GM13976 (cell line): ENCODE results near the gene ARMH1.
"Not testable (repeated sequence)": the region's sequence is repeated elsewhere in the genome, so short reads cannot be mapped to it uniquely, and the experiment has no call there.

Source experiments
- DNase-seq: peaks from one replicate; pipeline ENCODE4 v3.0.0; 2012; ENCODE audit warnings: low spot score
- in situ Hi-C: fragments of 300-500 bp; cut with MboI; formaldehyde crosslinking; loops from one replicate; pipeline ENCODE4 v1.12.0; 2022; ENCODE audit warnings: low sequenced_read_pairs, mixed read lengths, inconsistent platforms; ENCODE audit not compliant: unreplicated experiment
- TF ChIP-seq, protein P1 (sequence below): IDR thresholded peaks from 2 replicates; pipeline ENCODE4 v1.5.1; 2012; ENCODE audit warnings: borderline replicate concordance, mild to moderate bottlenecking; ENCODE audit not compliant: insufficient read depth; ENCODE audit errors: extremely low read depth, missing control alignments, control extremely low read depth

ARMH1 gene

GRCh38 chr1:44757420-44757819 lies 82.9 kb downstream of the ARMH1 start:
- in situ Hi-C loops: no loop called here
- DNase-seq: no peak
- TF ChIP-seq, protein P1, sequence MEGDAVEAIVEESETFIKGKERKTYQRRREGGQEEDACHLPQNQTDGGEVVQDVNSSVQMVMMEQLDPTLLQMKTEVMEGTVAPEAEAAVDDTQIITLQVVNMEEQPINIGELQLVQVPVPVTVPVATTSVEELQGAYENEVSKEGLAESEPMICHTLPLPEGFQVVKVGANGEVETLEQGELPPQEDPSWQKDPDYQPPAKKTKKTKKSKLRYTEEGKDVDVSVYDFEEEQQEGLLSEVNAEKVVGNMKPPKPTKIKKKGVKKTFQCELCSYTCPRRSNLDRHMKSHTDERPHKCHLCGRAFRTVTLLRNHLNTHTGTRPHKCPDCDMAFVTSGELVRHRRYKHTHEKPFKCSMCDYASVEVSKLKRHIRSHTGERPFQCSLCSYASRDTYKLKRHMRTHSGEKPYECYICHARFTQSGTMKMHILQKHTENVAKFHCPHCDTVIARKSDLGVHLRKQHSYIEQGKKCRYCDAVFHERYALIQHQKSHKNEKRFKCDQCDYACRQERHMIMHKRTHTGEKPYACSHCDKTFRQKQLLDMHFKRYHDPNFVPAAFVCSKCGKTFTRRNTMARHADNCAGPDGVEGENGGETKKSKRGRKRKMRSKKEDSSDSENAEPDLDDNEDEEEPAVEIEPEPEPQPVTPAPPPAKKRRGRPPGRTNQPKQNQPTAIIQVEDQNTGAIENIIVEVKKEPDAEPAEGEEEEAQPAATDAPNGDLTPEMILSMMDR: no peak

- in situ Hi-C loops: no loop called here
- TF ChIP-seq, protein P1: no peak
- no peak for DNase-seq
Measured at GRCh38 chr1:44759077-44759476, 84.6 kb downstream of the ARMH1 start.

DNA sequence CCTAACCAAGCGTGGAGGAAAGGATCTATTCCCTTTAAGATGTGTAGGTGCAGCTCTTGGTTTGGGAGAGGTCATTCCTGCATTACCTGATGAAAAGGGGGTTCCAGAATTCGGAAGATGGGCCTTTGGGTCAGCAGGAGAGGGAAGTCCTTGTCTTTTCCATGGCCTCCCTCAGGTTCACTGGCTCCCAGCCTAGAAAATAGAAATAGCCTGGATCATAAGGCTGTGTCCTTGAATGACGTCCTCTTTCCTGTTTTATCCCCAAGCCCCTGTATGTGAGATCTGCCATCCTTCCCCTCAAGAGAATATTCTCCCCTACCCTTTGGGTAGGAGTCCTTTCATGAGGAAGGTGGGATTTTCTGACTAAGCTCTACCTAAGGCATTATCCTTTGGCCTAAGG lies 86.4 kb downstream of the ARMH1 start:
- no peak for DNase-seq
- TF ChIP-seq, protein P1: no peak
- in situ Hi-C loops: no loop called here

- DNase-seq, in situ Hi-C loops: not testable (repeated sequence)
Measured at GRCh38 chr1:44766421-44766820, 91.9 kb downstream of the ARMH1 start.
